ENCODE data around the gene USP22.

Gene USP22

GRCh38 chr17:20988001-20988636 is 54.7 kb downstream of the USP22 start:
- Histone ChIP-seq H3K4me1 (ENCODE audit: insufficient read depth, poor library complexity, severe bottlenecking) (no peaks in the 10 kb centered on the region), H3K36me3 (ENCODE audit: low read depth) (no peaks in the 10 kb centered on the region), H3K27ac (ENCODE audit: poor library complexity, severe bottlenecking) (no peak overlapping the region), H3K9me3 (ENCODE audit: severe bottlenecking) (no peaks in the 10 kb centered on the region), H3K4me3 (ENCODE audit: severe bottlenecking) (no peak overlapping the region), H3K27me3 (ENCODE audit: insufficient read depth, poor library complexity, severe bottlenecking) (no peaks in the 10 kb centered on the region)
- no peak for DNase-seq (ENCODE audit: low spot score)
- TF ChIP-seq, protein P1, sequence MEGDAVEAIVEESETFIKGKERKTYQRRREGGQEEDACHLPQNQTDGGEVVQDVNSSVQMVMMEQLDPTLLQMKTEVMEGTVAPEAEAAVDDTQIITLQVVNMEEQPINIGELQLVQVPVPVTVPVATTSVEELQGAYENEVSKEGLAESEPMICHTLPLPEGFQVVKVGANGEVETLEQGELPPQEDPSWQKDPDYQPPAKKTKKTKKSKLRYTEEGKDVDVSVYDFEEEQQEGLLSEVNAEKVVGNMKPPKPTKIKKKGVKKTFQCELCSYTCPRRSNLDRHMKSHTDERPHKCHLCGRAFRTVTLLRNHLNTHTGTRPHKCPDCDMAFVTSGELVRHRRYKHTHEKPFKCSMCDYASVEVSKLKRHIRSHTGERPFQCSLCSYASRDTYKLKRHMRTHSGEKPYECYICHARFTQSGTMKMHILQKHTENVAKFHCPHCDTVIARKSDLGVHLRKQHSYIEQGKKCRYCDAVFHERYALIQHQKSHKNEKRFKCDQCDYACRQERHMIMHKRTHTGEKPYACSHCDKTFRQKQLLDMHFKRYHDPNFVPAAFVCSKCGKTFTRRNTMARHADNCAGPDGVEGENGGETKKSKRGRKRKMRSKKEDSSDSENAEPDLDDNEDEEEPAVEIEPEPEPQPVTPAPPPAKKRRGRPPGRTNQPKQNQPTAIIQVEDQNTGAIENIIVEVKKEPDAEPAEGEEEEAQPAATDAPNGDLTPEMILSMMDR (IDR thresholded peaks at IDR 0.05; ENCODE audit: poor library complexity, severe bottlenecking), result no peak
- no peak for ATAC-seq (ENCODE audit: low read depth)

DNA sequence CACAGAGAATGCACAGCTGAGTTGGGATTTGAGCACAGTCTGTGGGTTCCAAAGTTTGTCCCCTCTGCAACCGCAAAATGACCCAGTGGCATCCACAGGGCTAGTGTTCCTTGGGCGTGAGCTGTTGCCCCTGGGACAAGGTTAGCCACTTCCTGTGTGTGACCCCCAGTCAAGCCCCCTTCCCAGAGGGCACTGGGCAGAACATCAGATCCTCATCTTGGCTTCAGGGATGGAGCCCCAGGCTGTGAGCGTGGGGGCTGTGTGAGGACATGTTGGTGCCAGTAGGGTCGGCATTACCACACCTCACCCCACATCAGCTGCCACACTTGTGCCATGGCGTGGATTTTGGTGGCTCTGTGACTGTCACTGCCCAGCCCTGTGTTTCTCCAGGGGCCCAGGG is 55.3 kb downstream of the USP22 start:
- no peak for ATAC-seq (ENCODE audit: low read depth)
- TF ChIP-seq, protein P1 (IDR thresholded peaks at IDR 0.05; ENCODE audit: poor library complexity, severe bottlenecking), result no peak

GRCh38 chr17:20986767-20987510 is 55.9 kb downstream of the USP22 start:
- DNase-seq (ENCODE audit: low spot score), result no peak

More for the DNA sequence above, 55.3 kb downstream of the USP22 start:
- Histone ChIP-seq H3K27ac (ENCODE audit: poor library complexity, severe bottlenecking) (no peak overlapping the region), H3K9me3 (ENCODE audit: severe bottlenecking) (no peaks in the 10 kb centered on the region), H3K4me1 (ENCODE audit: insufficient read depth, poor library complexity, severe bottlenecking) (no peaks in the 10 kb centered on the region), H3K4me3 (ENCODE audit: severe bottlenecking) (no peak overlapping the region), H3K27me3 (ENCODE audit: insufficient read depth, poor library complexity, severe bottlenecking) (no peaks in the 10 kb centered on the region), H3K36me3 (ENCODE audit: low read depth) (no peaks in the 10 kb centered on the region)
- no peak for DNase-seq (ENCODE audit: low spot score)

GRCh38 chr17:20983359-20983637 is 59.5 kb downstream of the USP22 start:
- no peak overlapping the region for H3K27ac ChIP-seq (ENCODE audit: poor library complexity, severe bottlenecking)
- H3K9me3 ChIP-seq (ENCODE audit: severe bottlenecking), result no peaks in the 10 kb centered on the region
- no peaks in the 10 kb centered on the region for H3K4me1 ChIP-seq (ENCODE audit: insufficient read depth, poor library complexity, severe bottlenecking)
- DNase-seq (ENCODE audit: low spot score) (no peak), ATAC-seq (ENCODE audit: low read depth) (no peak)
- H3K27me3 ChIP-seq (ENCODE audit: insufficient read depth, poor library complexity, severe bottlenecking), result no peaks in the 10 kb centered on the region
- TF ChIP-seq, protein P1 (IDR thresholded peaks at IDR 0.05; ENCODE audit: poor library complexity, severe bottlenecking), result no peak
- H3K4me3 ChIP-seq (ENCODE audit: severe bottlenecking), result no peak overlapping the region
- no peaks in the 10 kb centered on the region for H3K36me3 ChIP-seq (ENCODE audit: low read depth)

More at GRCh38 chr17:20986767-20987510, 55.9 kb downstream of the USP22 start:
- TF ChIP-seq, protein P1 (IDR thresholded peaks at IDR 0.05; ENCODE audit: poor library complexity, severe bottlenecking), result no peak
- Histone ChIP-seq H3K4me3 (ENCODE audit: severe bottlenecking) (no peak overlapping the region), H3K36me3 (ENCODE audit: low read depth) (no peaks in the 10 kb centered on the region), H3K27me3 (ENCODE audit: insufficient read depth, poor library complexity, severe bottlenecking) (no peaks in the 10 kb centered on the region), H3K27ac (ENCODE audit: poor library complexity, severe bottlenecking) (no peak overlapping the region), H3K4me1 (ENCODE audit: insufficient read depth, poor library complexity, severe bottlenecking) (no peaks in the 10 kb centered on the region), H3K9me3 (ENCODE audit: severe bottlenecking) (no peaks in the 10 kb centered on the region)
- no peak for ATAC-seq (ENCODE audit: low read depth)

All from RWPE2 (cell line).